ENCODE data around the gene CC2D2B.
A peak's percentile ranks its signal among the peaks of the same experiment; 100 is the strongest.

The CC2D2B gene

GRCh38 chr10:96041146-96041545 lies 133.4 kb downstream of the CC2D2B start:
- TF ChIP-seq CTCF (conservative IDR thresholded peaks at IDR 0.05; ENCODE audit: low read depth): no peak
- no peak for DNase-seq (ENCODE audit: low spot score)
- ChIA-PET CTCF (interaction anchor here (0.7 kb wide), 1 partner anchor 1314 kb away, joined by 3 read pairs; no protein-coding TSS in a partner anchor), POLR2A (ENCODE audit: low non-redundant PET) (no interaction called here)
- no peak overlapping the region for H3K27ac ChIP-seq

- peak; percentile 98 for DNase-seq (ENCODE audit: low spot score)
- H3K27ac ChIP-seq: peak within 1 kb of the TSS; percentile 72
- ChIA-PET CTCF (interaction anchor here (0.9 kb wide), 1 partner anchor 26 kb away, joined by 3 read pairs; no protein-coding TSS in a partner anchor), POLR2A (ENCODE audit: low non-redundant PET) (interaction anchor here (0.7 kb wide), 1 partner anchor 180 kb away, joined by 3 read pairs; no protein-coding TSS in a partner anchor)
- TF ChIP-seq CTCF (conservative IDR thresholded peaks at IDR 0.05; ENCODE audit: low read depth): no peak
Observed at GRCh38 chr10:96043033-96043892, 135.5 kb downstream of the CC2D2B start, which contains the start of gene CCNJ. CCNJ (plus strand) TSS chr10:96043583; CDS start chr10:96044394, 811 bp downstream.

GRCh38 chr10:96043893-96044715 lies 136.3 kb downstream of the CC2D2B start:
- peak; percentile 65 for DNase-seq (ENCODE audit: low spot score)
- ChIA-PET POLR2A (ENCODE audit: low non-redundant PET) (interaction anchor here (0.7 to 1.0 kb wide), 2 partner anchors 46 to 179 kb away, joined by 3 read pairs; no protein-coding TSS in a partner anchor), CTCF (interaction anchor here (0.5 to 0.7 kb wide), 2 partner anchors 297 to 867 kb away, joined by 3 read pairs; no protein-coding TSS in a partner anchor)
- peak overlapping the region; percentile 72 for H3K27ac ChIP-seq
- no peak for TF ChIP-seq CTCF (conservative IDR thresholded peaks at IDR 0.05; ENCODE audit: low read depth)

GRCh38 chr10:96044736-96045135 lies 137.0 kb downstream of the CC2D2B start:
- TF ChIP-seq CTCF (conservative IDR thresholded peaks at IDR 0.05; ENCODE audit: low read depth): no peak
- peak overlapping the region; percentile 72 for H3K27ac ChIP-seq
- POLR2A ChIA-PET (ENCODE audit: low non-redundant PET): interaction anchor here (0.7 to 1.0 kb wide), 2 partner anchors 15 to 45 kb away, joined by 3 read pairs; no protein-coding TSS in a partner anchor
- DNase-seq (ENCODE audit: low spot score): peak; percentile 17
- CTCF ChIA-PET: no interaction called here

GRCh38 chr10:96046546-96046945 lies 138.8 kb downstream of the CC2D2B start:
- no peak for DNase-seq (ENCODE audit: low spot score)
- ChIA-PET POLR2A (ENCODE audit: low non-redundant PET) (no interaction called here), CTCF (interaction anchor here (0.7 to 1.1 kb wide), 4 partner anchors 30 to 249 kb away, joined by 3 to 8 read pairs (median 4); no protein-coding TSS in a partner anchor)
- no peak for TF ChIP-seq CTCF (conservative IDR thresholded peaks at IDR 0.05; ENCODE audit: low read depth)
- H3K27ac ChIP-seq: no peak overlapping the region

Measured in RWPE1 (cell line).